Measurements from ENCODE around the gene PLCG2. TPM values are rescaled to one million over a fixed set of nuclear protein-coding genes. Genes with fewer than 3 reads are reported as not detected.
A peak's percentile ranks its signal among the peaks of the same experiment; 100 is the strongest.

PLCG2 gene
- total RNA-seq, 1 experiment from 2014 or later: 6.0 TPM

DNA sequence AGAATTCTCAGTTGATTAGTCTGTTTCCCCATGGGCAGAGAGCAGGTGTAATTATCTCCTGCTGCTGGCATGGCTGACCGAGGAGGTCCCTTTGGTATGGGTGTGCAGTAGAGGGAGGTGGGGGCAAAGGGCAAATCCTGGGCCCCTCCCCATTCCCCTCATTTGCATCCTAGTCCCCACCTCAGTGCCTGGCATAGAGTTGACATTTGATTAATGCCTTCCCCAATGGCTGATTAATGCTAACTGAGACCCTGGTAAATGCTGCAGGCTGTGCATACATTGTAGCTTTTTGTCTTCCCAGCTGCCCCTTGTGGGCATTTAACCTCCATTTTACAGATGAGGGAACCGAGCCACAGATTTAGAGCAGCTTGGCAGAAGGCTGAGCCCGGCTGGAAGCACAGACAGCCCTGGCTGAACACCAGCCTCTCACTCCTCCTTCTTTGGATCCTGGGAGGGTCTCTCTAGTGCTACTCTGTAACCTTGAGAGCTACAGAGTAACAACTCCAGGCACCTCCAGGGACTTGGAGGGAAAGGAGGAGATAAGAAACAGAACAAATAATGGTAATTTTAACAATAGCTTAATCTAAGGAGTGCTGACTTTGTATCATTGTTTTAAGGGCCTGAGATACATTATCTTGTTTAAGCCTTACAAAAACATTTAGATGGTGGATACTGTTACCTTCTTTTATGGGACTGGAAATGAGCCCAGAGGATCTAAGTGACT is 5.1 kb downstream of the PLCG2 start:
- DNase-seq: no peak
- Histone ChIP-seq H3K79me2 (ENCODE audit: insufficient read depth, low read length) (no peaks in the 10 kb centered on the region), H3K23me2 (ENCODE audit: insufficient read length, low read depth, low read length, poor library complexity, severe bottlenecking) (peaks cover 6% of the 10 kb centered on the region), H3T11ph (ENCODE audit: low read length) (no peak overlapping the region), H3K23ac (ENCODE audit: insufficient read length, low read depth, low read length) (no peak overlapping the region), H3K27me3 (ENCODE audit: insufficient read depth, low read length) (peaks cover 17% of the 10 kb centered on the region), H3K27ac (ENCODE audit: insufficient read length, low read depth, low read length) (no peak overlapping the region), H3K4me1 (ENCODE audit: insufficient read depth, low read length) (0 out of 2 replicates have a peak, but pooled peaks cover 2% of the 10 kb centered on the region), H2BK120ac (ENCODE audit: low read depth, low read length, poor library complexity, severe bottlenecking) (no peak overlapping the region), H3K79me1 (ENCODE audit: insufficient read depth, low read depth, low read length, poor library complexity, severe bottlenecking) (no peaks in the 10 kb centered on the region), H2AFZ (ENCODE audit: low read length) (no peak overlapping the region), H4K20me1 (ENCODE audit: control insufficient read depth, insufficient read depth, insufficient read length) (no peaks in the 10 kb centered on the region), H2BK12ac (ENCODE audit: insufficient read length, low read depth, low read length) (no peak overlapping the region), H3K56ac (ENCODE audit: insufficient read length, low read depth, low read length) (no peak overlapping the region), H3K9ac (ENCODE audit: extremely low read depth, insufficient read length, low read length) (no peak overlapping the region), H3K18ac (ENCODE audit: insufficient read length, low read depth, low read length) (no peak overlapping the region), H4K8ac (replicated peaks; ENCODE audit: insufficient read length, low read depth, low read length) (no peak overlapping the region), H2BK5ac (ENCODE audit: insufficient read length, low read length) (no peak overlapping the region), H3K4me2 (ENCODE audit: insufficient read depth, insufficient read length, low read length) (no peak overlapping the region), H2AK5ac (ENCODE audit: insufficient read length, low read length) (no peak overlapping the region), H3K14ac (ENCODE audit: insufficient read depth, low read length) (no peak overlapping the region), H3K9me3 (ENCODE audit: control insufficient read depth, low read depth, low read length) (no peaks in the 10 kb centered on the region), H3K4ac (ENCODE audit: low read depth, low read length) (no peak overlapping the region), H2BK20ac (ENCODE audit: low read depth, low read length, poor library complexity, severe bottlenecking) (no peak overlapping the region), H4K5ac (ENCODE audit: insufficient read length, low read depth, low read length) (no peak overlapping the region), H4K91ac (ENCODE audit: insufficient read length, low read depth, low read length) (no peak overlapping the region), H2BK15ac (ENCODE audit: low read depth, low read length) (no peak overlapping the region)
- H3K27ac Mint-ChIP-seq: peak overlapping the region in 1 of 3 experiments; percentile 6; a peak in 1 of 7 replicates
- H3K36me3 Mint-ChIP-seq (ENCODE audit: insufficient read depth in 1 of 3, low read depth in 3 of 3): no peaks in the 10 kb centered on the region; a peak in 1 of 7 replicates
- H3K27me3 Mint-ChIP-seq (ENCODE audit: low read depth): peaks cover 50% of the 10 kb centered on the region
- H3K9me3 Mint-ChIP-seq: no peaks in the 10 kb centered on the region; a peak in 1 of 5 replicates
- H3K4me1 Mint-ChIP-seq: peaks cover 33 to 46% of the 10 kb centered on the region in 2 experiments
- no peak overlapping the region; a peak in 1 of 5 replicates for H3K4me3 Mint-ChIP-seq
- no CpG with 5 or more reads among the region's 3 CpGs for WGBS (ENCODE audit: extremely low coverage, insufficient read length, low lambda C conversion rate)
- no peak for TF ChIP-seq CTCF (conservative IDR thresholded peaks at IDR 0.05)
